Epithelial cell of proximal tubule (primary cell): ENCODE data around the gene EIF2AK2. TPM values are rescaled to one million over a fixed set of nuclear protein-coding genes. Genes with fewer than 3 reads are reported as not detected.

ENCODE experiments used
- DNase-seq: peaks from one replicate; pipeline ENCODE4 v3.0.0-alpha.2; 2011; ENCODE audit warnings: low read depth
- H3K4me3 ChIP-seq: 2 replicates; pipeline ENCODE4 v1.5.1; 2011; ENCODE audit warnings: low read depth, mild to moderate bottlenecking, low read length
- total RNA-seq: library from RNA; depleted of rRNA; stranded (reverse); fragments of >200 nt; gene quantifications from 2 replicates; pipeline ENCODE4 v1.2.3, GENCODE V29; 2015
- TF ChIP-seq, protein P1 (sequence below): conservative IDR thresholded peaks from 2 replicates; pipeline ENCODE4 v1.5.1; 2012; ENCODE audit warnings: low read depth, mild to moderate bottlenecking, low read length

The EIF2AK2 gene
- total RNA-seq, 1 donor from 2014 or later: 16.7 TPM

DNA sequence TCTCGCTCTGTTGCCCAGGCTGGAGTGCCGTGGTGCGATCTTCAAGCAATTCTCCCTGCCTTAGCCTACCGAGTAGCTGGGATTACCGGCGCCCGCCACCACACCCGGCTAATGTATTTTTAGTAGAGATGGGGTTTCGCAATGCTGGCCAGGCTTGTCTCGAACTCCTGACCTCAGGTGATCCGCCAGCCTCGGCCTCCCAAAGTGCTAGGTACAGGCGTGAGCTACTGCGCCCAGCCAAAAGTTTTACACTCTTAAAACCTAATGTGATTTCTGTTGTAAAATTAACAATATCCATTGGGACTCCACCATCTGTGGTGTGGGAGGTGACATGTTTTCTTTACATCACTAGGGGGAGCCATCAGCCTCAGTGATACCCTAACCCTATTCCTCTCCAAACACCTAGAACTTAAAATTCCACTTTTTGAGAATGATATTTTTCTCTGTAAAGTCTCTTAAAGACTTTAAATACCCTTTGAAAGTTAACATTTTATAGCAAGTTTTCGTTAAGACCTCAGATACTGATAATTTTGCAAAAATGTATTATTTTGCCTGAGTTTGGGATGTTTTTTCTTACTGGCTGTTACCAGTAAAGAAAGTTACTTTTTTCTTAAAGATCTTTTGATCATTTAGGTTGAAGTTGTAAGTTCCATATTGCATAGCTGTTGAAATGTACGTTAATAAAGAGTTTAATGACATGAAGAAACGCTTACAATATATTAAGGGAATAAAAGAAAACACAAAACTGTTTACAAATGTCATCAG, 11.6 kb upstream of the EIF2AK2 start:
- H3K4me3 ChIP-seq: no peak overlapping the region
- TF ChIP-seq, protein P1, sequence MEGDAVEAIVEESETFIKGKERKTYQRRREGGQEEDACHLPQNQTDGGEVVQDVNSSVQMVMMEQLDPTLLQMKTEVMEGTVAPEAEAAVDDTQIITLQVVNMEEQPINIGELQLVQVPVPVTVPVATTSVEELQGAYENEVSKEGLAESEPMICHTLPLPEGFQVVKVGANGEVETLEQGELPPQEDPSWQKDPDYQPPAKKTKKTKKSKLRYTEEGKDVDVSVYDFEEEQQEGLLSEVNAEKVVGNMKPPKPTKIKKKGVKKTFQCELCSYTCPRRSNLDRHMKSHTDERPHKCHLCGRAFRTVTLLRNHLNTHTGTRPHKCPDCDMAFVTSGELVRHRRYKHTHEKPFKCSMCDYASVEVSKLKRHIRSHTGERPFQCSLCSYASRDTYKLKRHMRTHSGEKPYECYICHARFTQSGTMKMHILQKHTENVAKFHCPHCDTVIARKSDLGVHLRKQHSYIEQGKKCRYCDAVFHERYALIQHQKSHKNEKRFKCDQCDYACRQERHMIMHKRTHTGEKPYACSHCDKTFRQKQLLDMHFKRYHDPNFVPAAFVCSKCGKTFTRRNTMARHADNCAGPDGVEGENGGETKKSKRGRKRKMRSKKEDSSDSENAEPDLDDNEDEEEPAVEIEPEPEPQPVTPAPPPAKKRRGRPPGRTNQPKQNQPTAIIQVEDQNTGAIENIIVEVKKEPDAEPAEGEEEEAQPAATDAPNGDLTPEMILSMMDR: peak; percentile 81
- no peak for DNase-seq

DNA sequence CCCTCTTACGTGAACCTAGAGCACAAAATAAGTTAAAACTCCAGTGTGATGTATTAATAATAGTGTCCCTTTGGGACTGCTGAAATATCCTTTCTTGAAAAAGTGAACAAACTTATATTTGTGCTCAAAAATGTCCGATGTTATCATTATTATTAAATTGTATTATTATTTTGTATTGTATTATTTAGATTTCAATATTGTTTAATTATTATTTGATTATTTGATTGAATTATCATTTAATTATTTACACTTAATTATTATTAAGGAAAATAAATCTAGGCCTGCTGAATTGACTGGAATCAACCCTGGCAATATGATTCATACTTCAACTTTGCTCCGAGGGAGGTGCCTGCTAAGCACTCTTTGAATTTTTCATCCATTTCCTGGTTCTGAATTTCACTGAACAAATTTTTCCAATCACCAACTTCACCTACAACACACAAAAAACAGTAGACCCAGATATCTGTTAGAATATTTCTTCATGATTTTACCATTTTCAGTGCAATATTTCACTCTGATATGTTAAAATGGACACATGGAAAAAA, 10.9 kb upstream of the EIF2AK2 start:
- no peak overlapping the region for H3K4me3 ChIP-seq
- no peak for DNase-seq
- TF ChIP-seq, protein P1: no peak

DNA sequence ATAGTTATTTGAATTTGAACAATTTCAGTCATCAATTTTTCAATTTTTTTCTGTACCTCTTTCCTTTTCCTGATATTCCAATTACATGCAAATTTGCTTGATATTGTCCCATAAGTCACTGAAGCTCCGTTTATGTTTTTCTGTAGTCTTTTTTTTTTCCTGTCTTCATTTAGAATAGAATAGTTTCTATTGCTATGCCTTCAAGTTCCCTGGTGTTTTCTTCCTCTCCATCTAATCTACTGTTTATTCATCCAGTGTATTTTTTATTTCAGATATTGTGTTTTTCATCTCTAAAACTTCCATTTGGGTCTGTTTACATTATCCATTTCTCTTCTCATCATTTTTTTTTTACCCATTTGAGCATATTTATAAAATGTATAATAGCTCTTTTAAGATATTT, 8.0 kb upstream of the EIF2AK2 start:
- TF ChIP-seq, protein P1: no peak

DNA sequence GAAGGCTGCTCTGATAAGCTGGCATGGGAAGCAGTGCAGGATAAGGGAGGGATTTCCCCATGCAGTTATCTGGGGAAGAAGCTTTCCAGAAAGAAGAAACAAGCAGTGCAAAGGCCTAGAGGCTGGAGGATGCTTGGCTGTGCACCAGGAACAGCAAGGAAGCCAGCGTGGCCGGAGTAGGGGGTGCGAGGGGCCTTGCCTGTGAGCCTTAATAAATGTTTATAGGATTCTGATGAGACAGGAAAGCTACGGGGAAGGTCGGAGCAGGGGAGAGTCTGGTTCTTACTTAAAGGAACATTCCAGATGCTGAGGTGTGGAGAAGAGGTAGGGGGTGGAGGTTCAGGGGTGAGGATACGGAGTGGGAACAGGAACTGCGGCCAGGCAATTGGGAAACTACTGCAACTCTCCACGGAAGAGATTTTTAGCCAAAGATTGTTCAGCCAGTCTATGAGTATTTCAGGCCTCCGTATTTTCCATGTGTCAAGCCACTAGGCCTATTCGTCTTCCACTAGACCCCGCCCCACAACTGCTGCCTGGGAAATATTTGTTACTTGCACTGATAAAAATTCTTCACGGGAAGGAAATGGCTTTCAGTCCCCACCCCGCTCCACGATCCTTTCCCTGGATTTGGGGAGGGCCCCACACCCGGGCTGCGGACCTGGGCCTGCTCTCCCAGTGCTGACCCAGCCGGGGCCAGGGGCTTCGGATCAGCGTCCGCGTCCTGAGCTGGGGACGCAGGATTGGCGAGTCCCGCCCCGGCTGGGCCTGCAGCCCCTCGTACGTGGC, 516 bp downstream of the EIF2AK2 start:
- DNase-seq: no peak
- TF ChIP-seq, protein P1: no peak
- H3K4me3 ChIP-seq: peak overlapping the region; percentile 83

More for the DNA sequence above, 8.0 kb upstream of the EIF2AK2 start:
- H3K4me3 ChIP-seq: no peak overlapping the region
- DNase-seq: no peak

DNA sequence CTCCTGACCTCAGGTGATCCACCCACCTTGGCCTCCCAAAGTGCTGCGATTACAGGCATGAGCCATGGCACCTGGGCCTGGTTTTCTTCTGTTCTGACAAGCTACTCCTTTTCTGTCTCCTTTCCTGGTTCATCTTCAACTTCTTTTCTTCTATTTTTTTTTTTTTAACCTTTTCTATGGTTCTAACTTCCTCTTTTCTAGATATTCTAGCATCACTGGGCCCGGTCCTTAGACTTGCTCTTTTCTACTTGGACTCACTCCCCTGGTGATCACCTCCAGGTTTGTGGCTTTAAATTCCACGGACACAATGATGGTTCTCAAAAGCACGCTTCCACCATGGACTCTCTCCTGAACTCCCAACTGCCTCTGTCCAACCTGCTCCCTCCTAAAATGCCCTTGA, 2.0 kb downstream of the EIF2AK2 start:
- TF ChIP-seq, protein P1: no peak

DNA sequence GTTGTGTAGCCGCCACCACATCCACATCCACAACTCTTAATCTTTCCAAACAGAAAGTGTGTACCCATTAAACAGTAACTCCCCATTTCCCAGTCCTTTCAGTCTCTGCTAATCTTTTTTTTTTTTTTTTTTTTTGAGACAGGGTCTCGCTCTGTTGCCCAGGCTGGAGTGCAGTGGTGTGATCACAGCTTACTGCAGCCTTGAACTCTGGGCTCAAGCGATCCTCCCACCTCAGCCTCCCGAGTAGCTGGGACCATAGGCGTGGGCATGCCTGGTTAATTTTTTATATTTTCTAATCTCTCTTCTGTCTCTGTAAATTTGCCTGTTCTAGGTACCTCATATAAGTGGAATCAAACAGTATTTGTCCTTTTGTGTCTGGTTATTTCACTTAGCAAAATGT, 3.6 kb downstream of the EIF2AK2 start:
- DNase-seq: no peak
- TF ChIP-seq, protein P1: no peak
- no peak overlapping the region for H3K4me3 ChIP-seq

More for the DNA sequence above, 2.0 kb downstream of the EIF2AK2 start:
- DNase-seq: no peak
- no peak overlapping the region for H3K4me3 ChIP-seq
